Smooth muscle cell (in vitro differentiated cells): ENCODE results near the gene TRIM24. TPM values are rescaled to one million over a fixed set of nuclear protein-coding genes. Genes with fewer than 3 reads are reported as not detected.

ENCODE experiments used
- DNase-seq: peaks from one replicate; lab custom pipeline; 2025; ENCODE audit not compliant: unreplicated experiment; lab: John Stamatoyannopoulos, UW
- H2AFZ ChIP-seq: fragments of 200-600 bp; sonication (generic); 2 replicates; pipeline ENCODE4 v1.6.0; 2016; ENCODE audit warnings: antibody characterized with exemption, low read depth, mild to moderate bottlenecking
- H3F3A ChIP-seq: fragments of 200-600 bp; sonication (generic); 2 replicates; pipeline ENCODE4 v1.6.0; 2017; ENCODE audit warnings: antibody characterized with exemption, low read depth
- H3K27ac ChIP-seq: fragments of 200-600 bp; sonication (generic); 2 replicates; pipeline ENCODE4 v1.5.1; 2016; ENCODE audit warnings: low read depth, mild to moderate bottlenecking
- H3K27me3 ChIP-seq: fragments of 200-600 bp; sonication (generic); 2 replicates; pipeline ENCODE4 v1.6.1; 2016; ENCODE audit warnings: low read depth, mild to moderate bottlenecking
- H3K36me3 ChIP-seq: fragments of 200-600 bp; sonication (generic); 2 replicates; pipeline ENCODE4 v1.5.1; 2016; ENCODE audit warnings: low read depth
- H3K4me1 ChIP-seq: fragments of 200-600 bp; sonication (generic); 2 replicates; pipeline ENCODE4 v1.5.1; 2016; ENCODE audit warnings: low read depth
- H3K4me2 ChIP-seq: fragments of 200-600 bp; sonication (generic); 2 replicates; pipeline ENCODE4 v1.6.0; 2016; ENCODE audit warnings: mild to moderate bottlenecking
- H3K4me3 ChIP-seq: fragments of 200-600 bp; sonication (generic); 2 replicates; pipeline ENCODE4 v1.5.1; 2016; ENCODE audit warnings: mild to moderate bottlenecking
- H3K79me2 ChIP-seq: fragments of 200-600 bp; sonication (generic); 2 replicates; pipeline ENCODE4 v1.6.0; 2016; ENCODE audit warnings: low read depth, mild to moderate bottlenecking
- H3K9ac ChIP-seq: fragments of 200-600 bp; sonication (generic); 2 replicates; pipeline ENCODE4 v1.6.0; 2016; ENCODE audit warnings: low read depth
- H3K9me3 ChIP-seq: fragments of 200-600 bp; sonication (generic); replicated peaks from 2 replicates; pipeline ENCODE4 v1.5.1; 2016; ENCODE audit warnings: low read depth
- H4K20me1 ChIP-seq: fragments of 200-600 bp; sonication (generic); 2 replicates; pipeline ENCODE4 v1.6.0; 2016; ENCODE audit warnings: low read depth
- CTCF ChIP-seq: fragments of 200-600 bp; sonication (generic); IDR thresholded peaks from 2 replicates; pipeline ENCODE4 v1.5.1; 2017; ENCODE audit warnings: borderline replicate concordance, mild to moderate bottlenecking, antibody characterized with exemption; ENCODE audit not compliant: insufficient read depth, poor library complexity, severe bottlenecking
- WGBS: methylation state at CpG from one replicate; pipeline ENCODE4 v1.1.7; 2016; ENCODE audit warnings: low lambda C conversion rate; 5-methylcytosine and 5-hydroxymethylcytosine counted together
- polyA plus RNA-seq: library from polyadenylated mRNA; unstranded; fragments of >200 nt; fragmentation: Nextera tagmentation; extraction: Ambion mirVana; gene quantifications from 2 replicates; pipeline ENCODE4 v1.2.1, GENCODE V29; 2016
- total RNA-seq: library from RNA; depleted of rRNA; stranded (reverse); fragments of >200 nt; gene quantifications from 2 replicates; pipeline ENCODE4 v1.2.3, GENCODE V29; 2014

The TRIM24 gene
- total and polyA plus RNA-seq, 2 experiments from 2014 or later: 24.9 to 60.7 TPM

- Histone ChIP-seq H3K9me3 (no peaks in the 10 kb centered on the region), H3K9ac (no peak overlapping the region), H3K4me1 (no peaks in the 10 kb centered on the region), H3K27ac (peak overlapping the region; percentile 24), H3F3A (peaks cover 23% of the 10 kb centered on the region), H3K4me2 (peak overlapping the region; percentile 33), H3K79me2 (no peaks in the 10 kb centered on the region), H2AFZ (no peak overlapping the region), H4K20me1 (no peaks in the 10 kb centered on the region), H3K27me3 (no peaks in the 10 kb centered on the region), H3K36me3 (peaks cover 61% of the 10 kb centered on the region), H3K4me3 (no peak overlapping the region)
- WGBS: 80% methylated on average over 5 of the region's 5 CpGs
- no peak for TF ChIP-seq CTCF
- no peak for DNase-seq
These were observed 104.3 kb downstream of the TRIM24 start for GRCh38 chr7:138564365-138564764.

GRCh38 chr7:138565071-138565450 lies 105.0 kb downstream of the TRIM24 start:
- no peaks in the 10 kb centered on the region for H3K9me3 ChIP-seq
- no peak overlapping the region for H2AFZ ChIP-seq
- H3K9ac ChIP-seq: no peak overlapping the region
- no peaks in the 10 kb centered on the region for H3K27me3 ChIP-seq
- H4K20me1 ChIP-seq: no peaks in the 10 kb centered on the region
- peaks cover 23% of the 10 kb centered on the region for H3F3A ChIP-seq
- no peak overlapping the region for H3K4me3 ChIP-seq
- DNase-seq: no peak
- H3K4me1 ChIP-seq: no peaks in the 10 kb centered on the region
- WGBS: 97% methylated on average over 8 of the region's 8 CpGs
- no peak overlapping the region for H3K4me2 ChIP-seq
- no peaks in the 10 kb centered on the region for H3K79me2 ChIP-seq
- H3K27ac ChIP-seq: no peak overlapping the region
- no peak for TF ChIP-seq CTCF
- peaks cover 55% of the 10 kb centered on the region for H3K36me3 ChIP-seq

DNA sequence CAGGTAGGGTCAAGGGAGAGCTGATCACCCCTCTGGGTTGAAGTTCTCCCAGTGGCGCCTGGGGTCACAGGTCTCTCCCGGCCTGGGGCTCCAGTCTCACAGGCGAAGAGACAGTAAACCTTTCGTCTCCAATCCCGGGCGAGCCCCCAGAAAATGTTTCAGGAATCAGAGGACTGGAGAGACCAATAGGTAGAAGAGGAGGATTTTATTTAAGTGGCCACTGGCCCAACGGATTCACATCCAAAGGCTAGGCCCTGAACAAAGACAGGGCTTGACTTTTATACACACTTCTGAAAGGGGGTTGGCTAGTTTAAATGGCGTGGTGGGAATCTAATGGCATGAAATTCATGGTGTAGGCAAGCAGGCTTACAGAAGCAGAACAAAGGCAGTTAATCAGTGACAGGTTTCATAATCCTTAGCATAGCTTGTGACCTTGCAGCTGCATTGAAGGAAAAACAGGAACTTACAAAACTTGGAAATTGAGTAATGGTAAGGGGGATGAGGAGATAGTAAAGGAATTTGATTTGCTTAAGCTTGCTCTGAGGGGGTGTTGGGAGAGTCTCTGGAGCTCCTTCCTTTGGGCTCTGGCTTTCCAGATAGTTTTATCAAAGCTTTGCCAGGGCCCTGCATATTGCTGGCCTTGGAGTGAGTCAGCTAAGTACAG lies 105.5 kb downstream of the TRIM24 start:
- H3K27ac ChIP-seq: no peak overlapping the region
- 99% methylated on average over 8 of the region's 8 CpGs for WGBS
- no peak for DNase-seq

More for the DNA sequence above, 105.5 kb downstream of the TRIM24 start:
- no peak overlapping the region for H2AFZ ChIP-seq
- H3K36me3 ChIP-seq: peaks cover 56% of the 10 kb centered on the region
- no peak overlapping the region for H3K4me3 ChIP-seq
- no peaks in the 10 kb centered on the region for H3K4me1 ChIP-seq
- no peak overlapping the region for H3K4me2 ChIP-seq
- H3K79me2 ChIP-seq: no peaks in the 10 kb centered on the region
- TF ChIP-seq CTCF: no peak
- H3K9ac ChIP-seq: no peak overlapping the region
- H3K27me3 ChIP-seq: no peaks in the 10 kb centered on the region
- H3F3A ChIP-seq: peaks cover 23% of the 10 kb centered on the region
- no peaks in the 10 kb centered on the region for H3K9me3 ChIP-seq
- H4K20me1 ChIP-seq: no peaks in the 10 kb centered on the region
